HG03342 (cell line): ENCODE measurements around the gene PAQR5.
"Not testable (repeated sequence)": the region's sequence is repeated elsewhere in the genome, so short reads cannot be mapped to it uniquely, and the experiment has no call there.

ENCODE experiments used
- ATAC-seq: cut with Tn5 transposase; IDR thresholded peaks from one replicate; pipeline ENCODE4 v1.9.1; 2021; ENCODE audit warnings: mild to moderate bottlenecking, moderate library complexity; ENCODE audit not compliant: unreplicated experiment

PAQR5 gene

GRCh38 chr15:69298697-69299441, at the start of gene PAQR5:
TSS of gene PAQR5 (plus strand) at chr15:69298912. CDS start at chr15:69360081, 61,169 bp downstream.
- no peak for ATAC-seq

- ATAC-seq = no peak
Observed at GRCh38 chr15:69253156-69253555, 45.6 kb upstream of the PAQR5 start.

GRCh38 chr15:69265347-69265955, 33.3 kb upstream of the PAQR5 start:
- ATAC-seq = no peak

- ATAC-seq = no peak
Observed at GRCh38 chr15:69271217-69271616, 27.5 kb upstream of the PAQR5 start.

- no peak for ATAC-seq
Observed at GRCh38 chr15:69272139-69272538, 26.6 kb upstream of the PAQR5 start.

GRCh38 chr15:69272891-69273290, 25.8 kb upstream of the PAQR5 start:
- no peak for ATAC-seq

- no peak for ATAC-seq
Observed at GRCh38 chr15:69275074-69275670, 23.5 kb upstream of the PAQR5 start.

- no peak for ATAC-seq
Observed at GRCh38 chr15:69275933-69276560, 22.7 kb upstream of the PAQR5 start.

- no peak for ATAC-seq
Observed at GRCh38 chr15:69277316-69277715, 21.4 kb upstream of the PAQR5 start.

GRCh38 chr15:69279636-69280035, 19.1 kb upstream of the PAQR5 start:
- no peak for ATAC-seq

- no peak for ATAC-seq
Observed at GRCh38 chr15:69280783-69281182, 17.9 kb upstream of the PAQR5 start.

- no peak for ATAC-seq
Observed at GRCh38 chr15:69282104-69282743, 16.5 kb upstream of the PAQR5 start.

- no peak for ATAC-seq
Observed at GRCh38 chr15:69285834-69286233, 12.9 kb upstream of the PAQR5 start.

- no peak for ATAC-seq
Observed at GRCh38 chr15:69288011-69288410, 10.7 kb upstream of the PAQR5 start.

- no peak for ATAC-seq
Observed at GRCh38 chr15:69288531-69289341, 10.0 kb upstream of the PAQR5 start.

- no peak for ATAC-seq
Observed at GRCh38 chr15:69289342-69290146, 9.2 kb upstream of the PAQR5 start.

GRCh38 chr15:69290346-69291164, 8.2 kb upstream of the PAQR5 start:
- no peak for ATAC-seq

GRCh38 chr15:69291651-69292050, 7.1 kb upstream of the PAQR5 start:
- not testable (repeated sequence) for ATAC-seq
